HG03097 (cell line): Measurements from ENCODE around the gene MAP7.
"Not testable (repeated sequence)": the region's sequence is repeated elsewhere in the genome, so short reads cannot be mapped to it uniquely, and the experiment has no call there.

Source experiments
- ATAC-seq: cut with Tn5 transposase; IDR thresholded peaks from one replicate; pipeline ENCODE4 v1.9.1; 2021; ENCODE audit not compliant: unreplicated experiment, low FRiP score

Gene MAP7

DNA sequence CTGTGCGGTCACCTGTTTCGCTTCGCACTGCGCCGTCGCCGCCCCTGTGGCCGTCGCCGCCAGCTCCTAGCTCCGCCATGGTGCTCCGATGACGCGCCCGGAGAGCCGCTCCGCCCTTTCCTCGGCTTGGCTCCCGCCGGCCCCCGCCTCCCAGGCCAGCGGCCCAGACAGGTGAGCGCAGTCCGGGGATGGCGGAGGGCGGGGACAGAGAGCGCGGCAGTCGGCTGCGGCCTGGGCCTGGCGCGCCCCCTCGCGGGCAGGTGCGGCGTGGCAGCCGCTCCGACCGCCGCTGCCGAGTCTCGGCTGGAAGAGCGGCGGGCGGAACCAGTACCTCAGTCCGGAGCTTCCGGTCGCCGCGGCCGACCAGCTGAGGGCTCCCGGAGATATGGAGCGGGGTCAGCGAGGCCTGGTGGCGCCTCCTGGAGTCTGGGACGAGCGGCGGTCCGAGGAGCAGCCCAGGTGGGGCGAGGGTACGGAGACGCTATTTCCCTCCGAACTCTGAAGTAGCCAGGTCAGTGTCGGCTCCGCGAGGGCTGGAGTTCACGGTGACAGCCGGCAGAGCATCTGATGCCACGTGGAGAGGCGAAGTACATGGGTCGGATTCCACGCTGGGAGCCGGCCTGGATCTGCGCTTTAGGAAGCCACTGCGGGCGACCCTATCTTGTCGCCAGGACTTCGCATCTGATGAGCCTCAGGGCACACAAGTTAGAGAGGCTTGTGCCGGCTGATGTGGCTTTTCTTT, at the start of gene MAP7:
TSS of gene MAP7 (minus strand) at position 93 of the 742 bp plus-strand sequence. CDS start at position 79, 14 bp downstream.
- peak; percentile 53 for ATAC-seq

DNA sequence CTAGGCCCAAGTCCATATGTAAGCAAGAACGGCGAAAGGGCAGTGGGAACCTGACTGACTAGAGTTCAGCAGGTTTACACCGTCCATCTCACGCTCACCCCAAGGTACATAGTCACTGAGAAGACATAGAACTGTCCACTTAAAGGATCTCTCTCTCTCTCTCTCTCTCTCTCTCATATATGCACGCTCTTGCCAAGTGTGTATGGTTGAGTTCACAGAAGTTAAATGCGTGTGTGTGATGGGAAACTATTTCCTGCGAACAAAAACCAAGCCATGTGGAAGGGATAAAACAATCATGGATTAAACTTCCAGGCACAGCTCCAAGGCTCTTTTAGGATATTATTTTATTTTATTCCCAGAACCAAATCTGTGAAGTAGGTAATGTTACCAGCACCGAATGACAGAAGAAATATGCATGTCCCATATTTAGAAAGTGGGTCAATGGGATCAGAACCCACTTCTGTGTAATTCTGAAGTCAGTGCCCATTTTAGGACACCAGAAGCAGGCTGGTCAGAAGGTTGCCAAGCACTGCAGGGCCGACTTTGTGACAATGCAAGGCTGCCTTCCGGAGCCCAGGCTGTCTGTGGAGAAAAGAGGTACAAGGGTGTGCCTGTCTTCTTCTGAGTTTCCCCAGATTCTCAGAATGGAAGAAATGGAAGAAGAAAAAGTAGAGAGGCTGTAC, 49.2 kb upstream of the MAP7 start:
- no peak for ATAC-seq

DNA sequence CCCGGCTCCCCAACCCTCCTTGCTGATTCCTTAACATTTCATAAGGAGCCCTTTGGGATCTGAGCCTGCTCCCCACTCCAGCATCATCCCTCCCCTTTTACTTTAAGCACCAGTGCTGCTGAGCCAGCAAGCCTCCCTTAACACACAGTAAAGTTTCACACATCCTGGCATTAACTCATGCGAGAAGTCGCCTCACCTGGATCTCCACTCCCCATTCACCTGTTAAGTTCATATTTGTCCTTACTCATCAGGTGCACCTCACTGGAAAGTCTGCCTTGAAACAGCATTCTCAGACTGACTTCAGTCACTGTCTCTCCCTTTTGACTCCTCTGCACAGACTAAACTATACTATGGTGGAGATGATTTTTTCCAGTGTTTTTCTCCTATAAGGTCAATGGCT, 47.8 kb upstream of the MAP7 start:
- ATAC-seq: no peak

DNA sequence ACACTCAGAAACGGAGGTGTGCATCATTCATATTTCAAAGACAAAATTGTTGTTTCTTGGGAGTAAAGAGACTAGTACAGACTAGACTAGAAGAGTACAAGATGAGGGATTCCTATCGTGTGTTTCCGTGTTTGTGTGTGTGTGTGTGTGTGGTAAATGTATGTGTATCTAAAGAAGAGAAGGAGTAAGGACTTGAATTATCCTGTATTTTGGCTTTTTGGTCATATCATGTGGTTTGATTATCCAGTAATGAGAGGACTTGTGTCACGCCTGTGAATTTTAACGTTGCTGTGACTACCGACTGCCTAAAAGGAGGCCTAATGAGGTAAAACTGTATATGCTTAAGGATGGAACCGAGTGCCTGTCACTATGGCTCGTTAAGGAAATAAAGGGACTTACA, 44.4 kb upstream of the MAP7 start:
- ATAC-seq: no peak

DNA sequence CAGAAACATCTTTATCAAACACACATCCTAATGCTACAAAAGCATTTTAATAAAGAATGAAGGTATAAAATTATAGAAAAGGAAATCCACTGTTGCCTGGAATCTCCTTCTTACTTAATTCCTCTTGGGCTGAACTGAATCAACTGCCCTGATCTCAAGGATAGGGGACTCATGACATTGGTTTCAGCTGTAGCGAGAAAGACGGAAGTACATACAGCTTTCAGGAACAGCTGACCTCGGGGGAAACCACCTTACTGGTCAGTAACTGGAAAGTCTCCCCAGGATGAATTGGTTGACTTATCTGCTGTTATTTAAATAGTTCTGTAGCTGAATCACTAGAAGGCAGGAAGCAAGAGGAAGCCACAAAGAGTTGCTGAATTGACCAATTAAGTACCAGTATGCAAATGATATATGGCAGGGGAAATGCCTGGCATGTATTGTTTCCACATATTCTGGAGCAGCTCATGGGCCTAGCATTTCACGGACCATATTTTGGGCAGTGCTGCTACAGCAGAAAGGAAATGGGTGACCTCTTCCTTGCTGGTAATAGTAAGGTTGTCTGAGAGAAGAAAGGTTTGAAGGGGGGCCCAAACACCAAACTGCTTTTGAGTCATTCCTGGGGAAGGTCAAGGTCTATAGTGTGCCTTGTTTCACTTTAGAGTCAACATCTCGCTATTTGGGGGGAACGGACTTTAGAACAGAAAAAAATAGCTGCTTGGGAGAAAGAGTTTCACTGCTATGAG, 43.7 kb upstream of the MAP7 start:
- ATAC-seq: peak; percentile 96

DNA sequence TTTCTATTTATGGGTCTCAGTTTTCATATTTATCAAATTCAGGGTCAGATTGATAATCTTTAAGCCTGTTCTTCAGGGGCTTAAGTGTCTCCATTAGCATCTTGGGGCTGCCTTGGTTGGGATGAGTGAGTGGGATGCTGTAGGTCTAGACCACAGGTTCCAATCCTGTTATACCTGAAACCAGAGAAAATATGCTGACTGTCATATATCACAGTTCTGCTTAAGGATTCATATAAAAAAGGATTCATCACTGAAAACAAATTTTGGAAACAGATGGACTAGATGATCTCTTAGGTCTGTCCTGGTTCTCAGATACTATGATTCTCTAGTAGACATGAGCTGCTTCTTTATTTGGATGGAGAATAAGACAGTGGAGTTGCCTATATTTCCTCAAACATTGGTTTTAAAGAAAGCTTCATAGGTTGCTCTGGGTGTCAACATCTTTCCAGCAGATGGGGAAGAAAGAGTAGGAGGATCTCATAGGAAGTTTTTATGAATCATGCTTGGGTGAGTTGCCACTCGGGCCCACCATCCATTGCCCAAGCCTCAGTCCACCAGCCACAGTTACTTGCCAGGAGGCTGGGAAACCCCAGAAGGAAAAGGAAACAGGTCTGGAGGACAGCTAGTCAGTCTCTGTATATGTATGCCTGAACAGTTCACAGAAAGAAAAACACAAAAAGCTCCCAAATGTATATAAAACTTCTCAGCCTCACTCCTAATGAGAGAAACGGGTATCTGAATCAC, 42.9 kb upstream of the MAP7 start:
- no peak for ATAC-seq

DNA sequence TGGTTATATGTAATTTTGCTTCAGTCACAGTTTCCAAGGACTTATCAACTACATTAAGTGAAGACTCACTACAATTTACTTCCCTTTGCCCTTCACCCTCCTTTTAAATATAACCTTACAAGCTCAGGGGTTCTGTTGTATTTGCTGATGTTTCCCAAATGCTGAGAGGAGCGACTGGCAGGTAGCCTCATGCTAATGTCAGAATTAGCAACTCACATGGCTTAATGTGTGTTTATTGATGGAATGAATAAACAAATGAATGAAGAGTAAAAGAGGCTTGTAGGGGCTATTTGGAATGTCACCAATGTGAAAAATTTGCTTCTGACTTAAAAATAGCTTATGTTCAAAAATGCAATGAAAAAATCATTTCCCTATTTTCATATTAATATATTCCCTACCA, 41.4 kb upstream of the MAP7 start:
- ATAC-seq: no peak

DNA sequence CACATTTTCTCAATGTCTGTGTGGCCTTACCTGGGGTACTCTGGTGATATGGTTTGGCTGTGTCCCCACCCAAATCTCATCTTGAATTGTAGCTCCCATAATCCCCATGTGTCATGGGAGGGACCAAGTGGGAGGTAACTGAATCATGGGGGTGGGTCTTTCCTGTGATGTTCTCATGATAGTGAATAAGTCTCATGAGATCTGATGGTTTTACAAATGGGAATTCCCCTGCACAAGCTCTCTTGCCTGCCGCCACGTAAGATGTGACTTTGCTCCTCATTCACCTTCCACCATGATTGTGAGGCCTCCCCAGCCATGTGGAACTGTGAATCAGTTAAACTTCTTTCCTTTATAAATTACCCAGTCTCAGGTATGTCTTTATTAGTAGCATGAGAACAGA, 40.6 kb upstream of the MAP7 start:
- ATAC-seq: not testable (repeated sequence)

DNA sequence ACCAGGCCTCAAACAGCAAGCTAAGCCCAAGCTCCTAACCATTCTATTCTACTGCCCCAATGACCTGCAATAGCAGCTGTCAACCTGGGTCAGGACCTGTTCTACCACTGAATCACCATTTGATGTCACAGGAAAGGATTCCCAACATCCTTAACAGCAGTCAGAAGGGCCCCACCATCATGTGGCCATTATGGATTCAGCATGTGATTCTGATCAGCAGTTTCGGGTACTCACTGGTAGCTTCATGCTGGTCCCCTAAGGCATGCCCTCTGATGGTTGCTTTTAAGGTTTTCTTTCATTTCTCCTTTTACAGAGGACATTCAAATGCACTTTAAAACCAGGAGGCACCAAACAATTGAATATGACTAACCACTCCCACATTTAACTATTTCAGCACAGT, 37.3 kb upstream of the MAP7 start:
- no peak for ATAC-seq

DNA sequence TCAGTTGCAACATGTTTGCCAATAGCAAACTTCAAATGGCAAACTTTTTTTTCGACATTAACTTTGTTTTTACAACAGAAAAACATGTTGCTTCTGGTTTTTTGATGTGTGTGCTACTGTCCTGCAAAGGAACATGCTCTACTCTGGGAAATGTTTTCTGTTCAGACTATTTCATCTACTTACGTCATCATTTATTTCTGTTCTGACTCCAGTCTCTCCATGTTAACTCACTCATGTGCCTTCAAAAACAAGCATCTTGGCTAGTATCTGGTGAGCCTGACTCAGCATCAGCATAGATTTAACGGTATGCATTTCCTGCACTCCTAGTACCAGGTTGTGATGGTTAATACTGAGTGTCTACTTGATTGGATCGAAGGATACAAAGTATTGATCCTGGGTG, 36.1 kb upstream of the MAP7 start:
- no peak for ATAC-seq

DNA sequence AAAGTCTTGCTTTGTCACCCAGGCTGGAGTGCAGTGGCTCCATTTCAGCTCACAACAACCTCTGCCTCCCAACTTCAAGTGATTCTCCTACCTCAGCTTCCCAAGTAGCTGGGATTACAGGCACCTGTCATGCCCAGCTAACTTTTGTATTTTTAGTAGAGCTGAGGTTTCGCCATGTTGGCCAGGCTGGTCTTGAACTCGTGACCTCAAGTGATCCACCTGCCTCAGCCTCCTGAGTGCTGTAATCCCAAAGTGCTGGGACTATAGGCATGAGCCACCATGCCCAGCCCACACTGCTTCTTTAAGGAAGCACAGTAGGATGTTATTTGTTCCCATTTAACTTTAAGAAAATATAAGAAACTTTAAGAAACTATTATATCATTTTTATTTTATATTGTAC, 35.3 kb upstream of the MAP7 start:
- ATAC-seq: not testable (repeated sequence)

DNA sequence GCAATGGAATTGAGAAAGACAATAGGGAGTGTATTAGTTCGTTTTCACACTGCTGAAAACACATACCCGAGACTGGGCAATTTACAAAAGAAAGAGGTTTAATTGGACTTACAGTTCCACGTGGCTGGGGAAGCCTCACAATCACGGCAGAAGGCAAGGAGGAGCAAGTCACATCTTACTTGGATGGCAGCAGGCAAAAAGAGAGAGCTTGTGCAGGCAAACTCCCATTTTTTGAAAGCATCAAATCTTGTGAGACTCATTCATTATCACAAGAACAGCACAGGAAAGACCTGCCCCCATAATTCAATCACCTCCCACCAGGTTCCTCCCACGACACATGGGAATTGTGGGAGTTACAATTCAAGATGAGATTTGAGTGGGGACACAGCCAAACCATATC, 34.1 kb upstream of the MAP7 start:
- ATAC-seq: not testable (repeated sequence)

DNA sequence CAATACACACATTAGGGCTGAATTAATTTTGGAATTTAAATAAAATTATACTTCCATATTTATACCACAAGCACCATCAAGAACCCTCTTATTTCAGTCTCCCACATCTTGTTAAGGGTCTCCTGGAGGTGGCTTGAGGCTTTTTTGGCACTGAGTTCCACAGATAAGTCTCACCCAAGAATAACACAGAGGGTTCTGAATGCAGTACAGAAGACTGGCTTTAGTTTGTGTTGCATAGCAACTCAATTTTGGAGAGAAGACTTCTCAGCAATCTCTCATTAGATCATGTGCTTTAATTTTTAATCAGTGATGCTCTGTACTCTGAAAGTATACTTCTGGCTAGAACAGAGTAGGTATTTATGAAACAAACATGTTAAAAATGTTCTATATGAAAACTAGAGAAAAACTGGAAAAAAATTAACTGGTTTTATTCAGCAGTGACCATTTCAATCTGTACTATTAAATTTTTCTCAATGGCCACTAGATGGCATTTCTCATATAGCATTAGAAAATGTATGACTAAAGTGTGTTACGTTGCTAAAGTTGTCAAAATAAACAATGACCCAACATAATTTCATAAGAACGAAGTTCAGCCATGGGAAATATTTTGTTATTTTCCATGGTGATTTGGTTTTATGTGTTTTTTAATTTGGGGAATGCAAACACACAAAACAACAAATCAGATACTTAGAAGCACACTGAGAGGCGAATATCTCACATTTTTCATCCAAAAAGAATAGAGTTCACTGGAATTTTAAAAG, 32.7 kb upstream of the MAP7 start:
- no peak for ATAC-seq

DNA sequence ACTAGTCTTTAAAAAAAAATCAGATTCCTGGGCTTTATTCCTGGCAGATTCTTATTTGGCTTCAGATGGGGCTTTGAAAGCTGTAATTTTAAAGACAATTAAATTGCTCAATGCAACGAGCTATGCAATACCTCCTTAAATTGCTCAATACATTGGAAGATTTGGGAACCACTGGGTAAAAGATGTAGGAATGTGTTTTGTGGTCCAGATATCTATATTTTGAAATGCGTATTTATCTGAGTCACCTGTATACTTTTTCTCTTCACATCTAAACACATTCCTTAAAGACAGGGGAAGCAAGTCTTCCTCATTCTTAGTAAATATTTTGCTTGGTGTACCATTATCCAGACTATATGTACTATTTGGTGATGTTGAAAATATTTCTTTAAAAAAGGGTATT, 29.6 kb upstream of the MAP7 start:
- no peak for ATAC-seq

DNA sequence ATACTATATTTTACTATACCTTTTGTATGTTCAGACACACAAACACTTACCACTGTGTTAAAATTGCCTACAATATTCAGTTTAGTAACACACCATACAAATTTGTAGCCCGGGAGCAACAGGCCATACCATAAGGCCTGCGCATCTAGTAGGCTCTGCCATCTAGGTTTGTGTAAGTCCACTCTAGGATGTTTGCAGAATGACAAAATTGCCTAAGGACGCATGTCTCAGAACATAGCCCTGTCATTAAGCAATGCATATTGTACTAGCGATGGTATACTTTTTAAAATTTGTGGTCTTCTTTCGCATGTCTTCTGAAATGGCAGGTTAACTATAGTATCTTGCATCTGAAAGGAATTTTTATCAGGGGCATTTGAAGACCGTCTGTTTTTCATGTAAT, 26.6 kb upstream of the MAP7 start:
- ATAC-seq: no peak

DNA sequence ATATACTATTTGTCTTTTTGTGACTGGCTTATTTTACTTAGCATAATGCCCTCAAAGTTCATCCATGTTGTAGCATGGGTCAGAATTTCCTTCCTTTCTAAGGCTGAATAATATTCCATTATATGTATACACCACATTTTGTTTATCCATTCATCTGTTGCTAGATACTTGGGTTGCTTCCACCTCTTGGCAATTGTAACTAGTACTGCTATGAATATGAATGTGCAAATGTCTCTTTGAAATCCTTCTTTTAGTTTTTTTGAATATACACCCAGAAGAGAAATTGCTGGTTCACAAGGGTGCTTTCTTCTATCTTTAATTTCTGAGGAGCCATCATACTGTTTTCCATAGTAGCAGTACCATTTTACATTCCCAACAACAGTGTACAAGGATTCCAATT, 21.3 kb upstream of the MAP7 start:
- no peak for ATAC-seq

DNA sequence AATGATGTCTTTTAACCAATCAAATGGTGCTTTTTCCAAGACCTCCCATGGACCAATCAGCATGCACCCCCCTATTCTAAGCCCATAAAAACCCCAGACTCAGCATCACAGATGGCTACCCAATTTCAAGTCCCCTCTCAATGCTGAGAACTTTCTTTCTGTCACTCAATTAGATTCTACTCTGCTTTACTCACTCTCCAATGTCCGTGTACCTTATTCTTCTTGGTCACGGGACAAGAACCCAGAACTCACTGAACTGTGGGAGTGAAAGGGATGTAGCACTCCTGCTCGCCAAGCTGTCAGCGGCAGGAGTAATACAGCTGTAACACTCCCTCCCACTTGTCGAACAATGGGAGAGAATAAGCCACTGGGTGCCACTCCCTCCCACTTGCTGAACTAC, 20.8 kb upstream of the MAP7 start:
- ATAC-seq: no peak

DNA sequence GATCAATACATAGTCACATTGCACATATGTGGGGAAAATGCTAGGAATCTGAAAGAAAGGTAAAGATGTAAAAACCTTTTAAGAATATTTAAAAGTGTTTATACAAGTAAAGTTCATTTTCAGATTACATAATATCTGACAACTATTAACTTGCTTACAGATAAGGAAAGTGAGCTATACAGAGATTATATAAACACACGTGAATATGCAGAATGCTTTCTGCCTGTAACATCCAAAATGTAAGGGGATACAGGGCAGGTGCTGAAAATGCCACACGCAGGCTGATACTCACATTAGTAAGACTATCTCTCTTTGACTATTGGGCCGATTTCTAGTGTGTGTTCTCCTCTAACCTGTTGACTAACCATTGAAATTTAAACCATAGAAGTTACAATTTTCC, 17.9 kb upstream of the MAP7 start:
- no peak for ATAC-seq

DNA sequence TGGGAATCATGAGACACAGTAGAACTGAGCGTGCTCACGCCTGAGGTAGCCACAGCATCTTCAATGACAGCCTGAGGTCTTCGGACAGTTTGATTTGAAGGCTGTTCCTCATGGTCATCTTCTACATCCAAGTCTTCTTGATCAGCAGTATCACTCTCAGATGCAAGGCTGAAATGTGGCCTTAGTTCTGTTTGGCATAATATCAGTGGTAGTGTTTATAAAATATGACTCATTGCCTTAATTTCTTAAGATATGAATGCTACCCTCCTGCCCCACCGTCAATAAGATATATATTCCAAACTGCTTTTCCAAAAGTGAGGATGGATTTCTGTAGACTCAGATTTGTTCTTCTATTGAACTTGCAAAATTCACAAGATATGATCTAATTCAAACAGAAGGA, 17.5 kb upstream of the MAP7 start:
- ATAC-seq: no peak

DNA sequence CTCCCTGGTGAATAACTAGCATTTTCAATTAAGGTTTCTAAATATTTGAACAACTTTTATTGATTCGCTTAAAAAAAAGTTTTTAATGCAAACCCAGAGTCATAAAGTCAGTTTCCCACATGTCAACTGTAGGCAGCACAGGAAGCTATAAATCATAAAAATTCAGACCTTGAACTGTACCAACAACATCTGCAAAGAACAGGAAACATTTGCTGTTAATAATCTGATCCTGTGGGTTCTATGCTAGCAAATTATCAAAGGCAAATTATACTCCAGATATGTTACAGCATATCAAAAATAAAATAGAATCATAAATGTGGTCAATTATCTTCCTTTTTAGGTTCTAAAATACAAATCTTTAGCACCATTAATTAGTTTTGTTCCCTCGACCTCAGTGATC, 16.6 kb upstream of the MAP7 start:
- ATAC-seq: no peak
